ENCODE data around the gene SNRNP25.

GRCh38 chr16:42069-42457, 11.6 kb upstream of the SNRNP25 start:
- TF ChIP-seq L3MBTL2 (conservative IDR thresholded peaks at IDR 0.05) (no peak), FOXM1 (IDR thresholded peaks at IDR 0.05; ENCODE audit: borderline replicate concordance) (no peak), ARNT (IDR thresholded peaks at IDR 0.05) (no peak), ELF4 (IDR thresholded peaks at IDR 0.05) (no peak), FOXK2 (IDR thresholded peaks at IDR 0.05) (no peak), BHLHE40 (IDR thresholded peaks at IDR 0.05; ENCODE audit: borderline replicate concordance) (no peak), LEF1 (IDR thresholded peaks at IDR 0.05; ENCODE audit: borderline replicate concordance) (no peak), SP1 (IDR thresholded peaks at IDR 0.05) (no peak)
